ENCODE data around the gene NXF3. TPM values are rescaled to one million over a fixed set of nuclear protein-coding genes. Genes with fewer than 3 reads are reported as not detected.
"Not testable (repeated sequence)": the region's sequence is repeated elsewhere in the genome, so short reads cannot be mapped to it uniquely, and the experiment has no call there.

The NXF3 gene
- total RNA-seq (1 to 10 TPM in 1 of 5 donors, not detected in 4; 6.7 TPM), polyA plus RNA-seq (under 1 TPM in 2 of 3 donors, not detected in 1; 0.38 to 0.62 TPM)
- long read RNA-seq, donor 1 = 0 reads
- long read RNA-seq, donor 2 = 0 reads
- long read RNA-seq, donor 3, partial matches to known transcripts = 246 of 246 reads
- long read RNA-seq, donor 3, other reads (novel, unspliced or antisense) = 0 of 246 reads
- long read RNA-seq, donor 4 = 0 reads
- long read RNA-seq, donor 5 = 0 reads
- long read RNA-seq, donor 6 = 0 reads
- long read RNA-seq, donor 7 = 0 reads
- long read RNA-seq, donor 8 = 0 reads
- long read RNA-seq, donor 9 = 0 reads
- long read RNA-seq, donor 10 = 0 reads

- Histone ChIP-seq H3K36me3 (no peaks in the 10 kb centered on the region), H3K4me1 (no peaks in the 10 kb centered on the region), H3K27ac (no peak within 1 kb of the TSS), H3K9me3 (no peaks in the 10 kb centered on the region), H3K27me3 (peaks cover 0 to 13% (median 0%) of the 10 kb centered on the region in 3 donors), H3K4me3 (no peak within 1 kb of the TSS)
- TF ChIP-seq POLR2A (IDR thresholded peaks at IDR 0.05) = no peak
- no peak for TF ChIP-seq POLR2AphosphoS5 (IDR thresholded peaks at IDR 0.05)
- TF ChIP-seq CTCF (IDR thresholded peaks at IDR 0.05) = no peak
- intact Hi-C loops (cut with DNase I; ENCODE audit: low total_unique reads) = no loop called here
- 66 to 79% (median 73%) methylated on average over 4 to 5 of the region's 5 CpGs for WGBS, 5 donors
- DNase-seq = no peak
These were observed at the start of gene NXF3 for GRCh38 chrX:103092942-103093341. Gene NXF3 (minus strand): TSS chrX:103093143. CDS start chrX:103093023, 120 bp downstream.

- H3K36me3 ChIP-seq; intact Hi-C loops (cut with DNase I; ENCODE audit: low total_unique reads); DNase-seq; H3K27me3 ChIP-seq; H3K27ac ChIP-seq; H3K4me1 ChIP-seq; H3K4me3 ChIP-seq: not testable (repeated sequence)
- peaks cover 0 to 11% (median 0%) of the 10 kb centered on the region in 4 donors for H3K9me3 ChIP-seq
- WGBS, 5 donors = 71 to 78% (median 76%) methylated on average over 1 of the region's 2 CpGs; no CpG with 5 or more reads in 2 of the 5 donors
These were observed 43.6 kb upstream of the NXF3 start for GRCh38 chrX:103136528-103136927.

- Histone ChIP-seq H3K9me3 (no peaks in the 10 kb centered on the region), H3K27me3 (peaks cover 0 to 5% (median 0%) of the 10 kb centered on the region in 3 donors), H3K4me1 (no peaks in the 10 kb centered on the region), H3K36me3 (no peaks in the 10 kb centered on the region), H3K4me3 (no peak overlapping the region), H3K27ac (no peak overlapping the region)
- TF ChIP-seq POLR2A (IDR thresholded peaks at IDR 0.05) (no peak), EP300 (IDR thresholded peaks at IDR 0.05) (no peak), CTCF (IDR thresholded peaks at IDR 0.05) (no peak), POLR2AphosphoS5 (IDR thresholded peaks at IDR 0.05) (no peak)
- intact Hi-C loops (cut with DNase I; ENCODE audit: low total_unique reads) = no loop called here
- DNase-seq = no peak
These were observed 31.3 kb upstream of the NXF3 start for GRCh38 chrX:103124284-103124683.

- Histone ChIP-seq H3K4me1 (no peaks in the 10 kb centered on the region), H3K36me3 (no peaks in the 10 kb centered on the region), H3K4me3 (no peak overlapping the region), H3K27ac (no peak overlapping the region), H3K27me3 (peaks cover 0 to 5% (median 0%) of the 10 kb centered on the region in 3 donors), H3K9me3 (no peaks in the 10 kb centered on the region)
- DNase-seq = no peak
- TF ChIP-seq CTCF (IDR thresholded peaks at IDR 0.05) = no peak
- no peak for TF ChIP-seq POLR2AphosphoS5 (IDR thresholded peaks at IDR 0.05)
- TF ChIP-seq EP300 (IDR thresholded peaks at IDR 0.05) = no peak
- TF ChIP-seq POLR2A (IDR thresholded peaks at IDR 0.05) = no peak
- intact Hi-C loops (cut with DNase I; ENCODE audit: low total_unique reads) = no loop called here
- 71 to 90% (median 84%) methylated on average over 5 of the region's 5 CpGs for WGBS, 5 donors
These were observed 27.8 kb upstream of the NXF3 start for GRCh38 chrX:103120748-103121147.

GRCh38 chrX:103116970-103117369, 24.0 kb upstream of the NXF3 start:
- intact Hi-C loops (cut with DNase I; ENCODE audit: low total_unique reads); H3K4me3 ChIP-seq; H3K27ac ChIP-seq; H3K36me3 ChIP-seq; H3K9me3 ChIP-seq; H3K4me1 ChIP-seq; DNase-seq; H3K27me3 ChIP-seq: not testable (repeated sequence)
- WGBS, 5 donors = 63 to 95% (median 91%) methylated on average over 1 to 14 of the region's 14 CpGs; no CpG with 5 or more reads in 1 of the 5 donors

- H3K27ac ChIP-seq; H3K4me1 ChIP-seq; intact Hi-C loops (cut with DNase I; ENCODE audit: low total_unique reads); H3K36me3 ChIP-seq; DNase-seq; H3K4me3 ChIP-seq; H3K27me3 ChIP-seq: not testable (repeated sequence)
- peaks cover 0 to 38% (median 14%) of the 10 kb centered on the region in 4 donors for H3K9me3 ChIP-seq
- WGBS, 5 donors = 76 to 92% (median 89%) methylated on average over 6 of the region's 6 CpGs
These were observed 16.6 kb upstream of the NXF3 start for GRCh38 chrX:103109497-103109896.

Measured in stomach (tissue), 19 donors.